ENCODE results near the gene RSRC1.

RSRC1 gene

GRCh38 chr3:158106766-158107471 lies 3.0 kb upstream of the RSRC1 start:
- Histone ChIP-seq H3K9ac (ENCODE audit: low read length) (peak overlapping the region; percentile 67), H3K9me3 (ENCODE audit: insufficient read depth, low read length) (no peaks in the 10 kb centered on the region), H3K4me3 (ENCODE audit: insufficient read depth, low read length, poor library complexity, severe bottlenecking) (peak overlapping the region; percentile 99), H2AFZ (ENCODE audit: low read depth, low read length, severe bottlenecking) (peak overlapping the region; percentile 99), H3K4me2 (ENCODE audit: low read depth, low read length, poor library complexity, severe bottlenecking) (peak overlapping the region; percentile 87), H3K36me3 (ENCODE audit: low read length) (no peaks in the 10 kb centered on the region), H3K27ac (ENCODE audit: low read depth, low read length) (peak overlapping the region; percentile 80), H3K9me2 (replicated peaks; ENCODE audit: insufficient read depth, low read length) (no peaks in the 10 kb centered on the region), H4K20me1 (ENCODE audit: low read depth, low read length) (no peaks in the 10 kb centered on the region), H3K27me3 (ENCODE audit: low read length) (no peaks in the 10 kb centered on the region), H3K79me2 (ENCODE audit: insufficient read depth, low read length) (peaks cover 27% of the 10 kb centered on the region), H3F3A (ENCODE audit: insufficient read depth) (peaks cover 21% of the 10 kb centered on the region; the same call in 1 of the 2 replicates)
- no peak for TF ChIP-seq CTCF (IDR thresholded peaks at IDR 0.05; ENCODE audit: insufficient read depth, low read length, poor library complexity, severe bottlenecking)
- TF ChIP-seq EZH2phosphoT487 (conservative IDR thresholded peaks at IDR 0.05; ENCODE audit: low read length), result no peak

GRCh38 chr3:158107605-158108444 lies 2.1 kb upstream of the RSRC1 start:
- Histone ChIP-seq H3K27me3 (ENCODE audit: low read length) (no peaks in the 10 kb centered on the region), H2AFZ (ENCODE audit: low read depth, low read length, severe bottlenecking) (peak overlapping the region; percentile 99), H3K27ac (ENCODE audit: low read depth, low read length) (peak overlapping the region; percentile 80), H3F3A (ENCODE audit: insufficient read depth) (peaks cover 21% of the 10 kb centered on the region; the same call in 1 of the 2 replicates), H3K36me3 (ENCODE audit: low read length) (no peaks in the 10 kb centered on the region), H3K9me3 (ENCODE audit: insufficient read depth, low read length) (no peaks in the 10 kb centered on the region), H3K9me2 (replicated peaks; ENCODE audit: insufficient read depth, low read length) (no peaks in the 10 kb centered on the region), H3K79me2 (ENCODE audit: insufficient read depth, low read length) (peaks cover 36% of the 10 kb centered on the region), H3K4me2 (ENCODE audit: low read depth, low read length, poor library complexity, severe bottlenecking) (peak overlapping the region; percentile 87), H3K9ac (ENCODE audit: low read length) (peak overlapping the region; percentile 67), H4K20me1 (ENCODE audit: low read depth, low read length) (no peaks in the 10 kb centered on the region), H3K4me3 (ENCODE audit: insufficient read depth, low read length, poor library complexity, severe bottlenecking) (peak overlapping the region; percentile 99)
- TF ChIP-seq CTCF (IDR thresholded peaks at IDR 0.05; ENCODE audit: insufficient read depth, low read length, poor library complexity, severe bottlenecking), result no peak
- TF ChIP-seq EZH2phosphoT487 (conservative IDR thresholded peaks at IDR 0.05; ENCODE audit: low read length), result no peak

GRCh38 chr3:158108445-158108985 lies 1.4 kb upstream of the RSRC1 start:
- Histone ChIP-seq H3K36me3 (ENCODE audit: low read length) (no peaks in the 10 kb centered on the region; the same call in 1 of the 2 replicates), H3K79me2 (ENCODE audit: insufficient read depth, low read length) (peaks cover 43% of the 10 kb centered on the region), H4K20me1 (ENCODE audit: low read depth, low read length) (no peaks in the 10 kb centered on the region), H3K27me3 (ENCODE audit: low read length) (no peaks in the 10 kb centered on the region), H2AFZ (ENCODE audit: low read depth, low read length, severe bottlenecking) (peak overlapping the region; percentile 73), H3K27ac (ENCODE audit: low read depth, low read length) (peak overlapping the region; percentile 80), H3K4me2 (ENCODE audit: low read depth, low read length, poor library complexity, severe bottlenecking) (peak overlapping the region; percentile 87), H3K9me3 (ENCODE audit: insufficient read depth, low read length) (no peaks in the 10 kb centered on the region), H3K4me3 (ENCODE audit: insufficient read depth, low read length, poor library complexity, severe bottlenecking) (peak overlapping the region; percentile 99), H3F3A (ENCODE audit: insufficient read depth) (peaks cover 21% of the 10 kb centered on the region; the same call in 1 of the 2 replicates), H3K9me2 (replicated peaks; ENCODE audit: insufficient read depth, low read length) (no peaks in the 10 kb centered on the region), H3K9ac (ENCODE audit: low read length) (peak overlapping the region; percentile 67)
- no peak for TF ChIP-seq CTCF (IDR thresholded peaks at IDR 0.05; ENCODE audit: insufficient read depth, low read length, poor library complexity, severe bottlenecking)
- no peak for TF ChIP-seq EZH2phosphoT487 (conservative IDR thresholded peaks at IDR 0.05; ENCODE audit: low read length)

All from SU-DHL-6 (cell line).